ENCODE results near the gene PSMB2. TPM values are rescaled to one million over a fixed set of nuclear protein-coding genes. Genes with fewer than 3 reads are reported as not detected.

PSMB2 gene
- total and polyA plus RNA-seq, 2 of the 8 experiments (the other 6 are each of a cell fraction or from before 2014, with no cell fraction given), result 91.4 to 101 TPM

DNA sequence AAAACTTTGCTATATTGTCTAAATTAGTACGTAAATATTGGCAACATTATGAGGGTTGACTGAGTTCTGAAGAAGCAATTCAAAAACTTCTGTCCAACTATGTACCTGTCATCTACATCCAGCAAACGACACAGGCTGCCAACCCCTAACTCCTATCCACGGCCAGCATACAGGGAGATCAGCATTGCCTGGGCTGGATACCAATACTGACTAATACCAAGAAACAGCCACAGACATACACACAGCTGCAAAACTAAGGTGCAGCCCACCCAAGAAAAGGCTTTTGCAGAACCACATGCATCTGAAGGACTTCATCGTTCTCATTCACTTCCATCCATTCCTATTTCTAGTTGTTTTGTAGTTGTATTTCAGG lies 86.1 kb downstream of the PSMB2 start:
- Histone ChIP-seq H2AFZ (ENCODE audit: low read length) (no peak overlapping the region), H3K23ac (ENCODE audit: insufficient read length) (no peak overlapping the region), H3K4me2 (ENCODE audit: insufficient read depth in 1 of 2, low read depth in 2 of 2, low read length in 2 of 2) (peak overlapping the region; percentile 85 to 92), H3K4ac (replicated peaks; ENCODE audit: insufficient read length, low read depth, low read length) (no peak overlapping the region), H4K91ac (replicated peaks; ENCODE audit: insufficient read length, low read length) (peak overlapping the region; percentile 54), H2BK5ac (ENCODE audit: low read depth, low read length) (peak overlapping the region; percentile 93), H2BK15ac (ENCODE audit: low read length) (no peak overlapping the region), H3K23me2 (ENCODE audit: low read depth, low read length) (peaks cover 5% of the 10 kb centered on the region; the same call in 1 of the 2 replicates), H3K9me3 (ENCODE audit: insufficient read depth in 2 of 2, low read depth in 1 of 2, low read length in 1 of 2) (no peaks in the 10 kb centered on the region), H3K4me3 (ENCODE audit: extremely low read depth in 1 of 4, insufficient read depth in 2 of 4, low read depth in 3 of 4, low read length in 4 of 4) (peak overlapping the region; percentile 25 to 76 (median 57); a peak in 7 of 8 replicates), H3K79me1 (ENCODE audit: low read depth, low read length) (no peaks in the 10 kb centered on the region; the same call in 1 of the 2 replicates), H3K18ac (ENCODE audit: extremely low read depth, low read length) (peak overlapping the region; percentile 33; the same call in 1 of the 2 replicates), H2BK12ac (ENCODE audit: low read depth, low read length) (peak overlapping the region; percentile 82; the same call in 1 of the 2 replicates), H3K27me3 (replicated peaks in 1 of 4; ENCODE audit: control insufficient read depth in 3 of 4, extremely low read depth in 1 of 4, insufficient read depth in 3 of 4, low read length in 3 of 4) (no peaks in the 10 kb centered on the region), H4K20me1 (replicated peaks in 1 of 2; ENCODE audit: control insufficient read depth in 1 of 2, insufficient read depth in 2 of 2, low read length in 2 of 2) (peaks cover 0 to 3% of the 10 kb centered on the region in 2 experiments), H3K4me1 (replicated peaks in 1 of 4; ENCODE audit: control insufficient read depth in 3 of 4, insufficient read depth in 4 of 4, low read length in 3 of 4) (peaks cover 7 to 20% (median 16%) of the 10 kb centered on the region in 4 experiments; a peak in 6 of 7 replicates), H2AK5ac (ENCODE audit: low read depth, low read length) (peak overlapping the region; percentile 91), H4K8ac (ENCODE audit: extremely low read depth, insufficient read depth, low read length) (no peak overlapping the region), H3K27ac (ENCODE audit: low read depth, low read length) (peak overlapping the region; percentile 79), H4K5ac (ENCODE audit: insufficient read length, low read depth, low read length) (peak overlapping the region; percentile 68), H3K36me3 (ENCODE audit: control insufficient read depth in 2 of 4, insufficient read depth in 4 of 4, low read length in 3 of 4) (peaks cover 0 to 42% (median 5%) of the 10 kb centered on the region in 4 experiments; a peak in 4 of 8 replicates), H2BK20ac (ENCODE audit: low read length) (peak overlapping the region; percentile 91), H2BK120ac (replicated peaks; ENCODE audit: low read depth, low read length) (peak overlapping the region; percentile 10), H3K79me2 (ENCODE audit: control insufficient read depth in 1 of 2, insufficient read depth in 2 of 2, low read length in 2 of 2) (peaks cover 4 to 62% of the 10 kb centered on the region in 2 experiments; a peak in 3 of 4 replicates), H3K9ac (replicated peaks in 1 of 4; ENCODE audit: extremely low read depth in 1 of 4, low read depth in 3 of 4, low read length in 3 of 4) (peak overlapping the region in 2 of 4 experiments; percentile 51 to 58; a peak in 3 of 7 replicates), H3K56ac (replicated peaks; ENCODE audit: insufficient read length, low read depth, low read length) (peak overlapping the region; percentile 11), H3K14ac (ENCODE audit: insufficient read length) (no peak overlapping the region)
- FAIRE-seq (peak; percentile 57), DNase-seq (ENCODE audit: low read depth in 1 of 2, low spot score in 2 of 2) (no peak)
- POLR2A ChIA-PET (ENCODE audit: partially characterized antibody), result interaction anchor here (2.0 to 2.8 kb wide), 2 partner anchors 8 to 17 kb away, joined by 13 to 22 read pairs; partner anchors contain the start of gene TFAP2E
- 22% methylated on average over 4 of the region's 4 CpGs; no CpG with 5 or more reads in 1 of the 2 experiments for WGBS, 2 experiments (ENCODE audit: extremely low coverage in 1 of 2, insufficient coverage in 1 of 2, insufficient read length in 1 of 2, insufficient replicate concordance in 2 of 2, low coverage in 1 of 2, low lambda C conversion rate in 2 of 2, missing lambda C conversion rate in 1 of 2)
- TF ChIP-seq SIN3A (conservative IDR thresholded peaks at IDR 0.05 in 1 of 2, IDR thresholded peaks at IDR 0.05 in 1 of 2; ENCODE audit: low read depth in 1 of 2, low read length in 2 of 2) (peak in 1 of 2 experiments; percentile 84; a peak in 2 of 4 replicates), KDM1A (IDR thresholded peaks at IDR 0.05; ENCODE audit: borderline replicate concordance, low read length) (no peak), ASH2L (IDR thresholded peaks at IDR 0.05; ENCODE audit: low read length) (peak; percentile 34), NANOG (IDR thresholded peaks at IDR 0.05; ENCODE audit: insufficient read depth, low read depth, low read length, poor library complexity, severe bottlenecking) (no peak), RNF2 (IDR thresholded peaks at IDR 0.05; ENCODE audit: borderline replicate concordance, low read depth, low read length, missing control alignments, poor library complexity, severe bottlenecking) (no peak)
- CTCF ChIA-PET (ENCODE audit: partially characterized antibody), result no interaction called here

All from H1 (cell line).